HuH-7.5 (cell line): ENCODE measurements around the gene RASA4B.

ENCODE experiments used
- DNase-seq: peaks from one replicate; pipeline ENCODE4 v3.0.0; 2011; ENCODE audit warnings: low spot score

Gene RASA4B

DNA sequence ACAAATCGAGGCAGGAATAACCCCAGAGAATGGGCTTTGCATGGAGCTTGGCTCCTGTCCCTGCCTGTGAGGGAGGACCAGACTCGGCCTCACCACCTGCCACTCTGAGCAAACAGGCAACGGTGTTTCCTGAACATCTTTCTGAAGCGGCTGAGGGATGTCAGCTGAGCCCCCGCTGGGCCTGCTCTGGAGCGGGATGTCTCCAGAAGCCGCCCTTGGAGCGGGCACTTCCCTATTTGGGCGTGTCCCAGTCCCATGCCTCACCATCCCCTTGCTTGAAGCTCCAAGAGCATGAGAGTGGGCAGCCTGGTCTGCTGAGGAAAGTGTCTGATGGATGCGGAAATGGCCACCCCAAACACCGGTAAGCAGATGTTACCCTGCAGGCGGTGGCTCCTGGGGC is 63.1 kb downstream of the RASA4B start:
- DNase-seq: no peak

DNA sequence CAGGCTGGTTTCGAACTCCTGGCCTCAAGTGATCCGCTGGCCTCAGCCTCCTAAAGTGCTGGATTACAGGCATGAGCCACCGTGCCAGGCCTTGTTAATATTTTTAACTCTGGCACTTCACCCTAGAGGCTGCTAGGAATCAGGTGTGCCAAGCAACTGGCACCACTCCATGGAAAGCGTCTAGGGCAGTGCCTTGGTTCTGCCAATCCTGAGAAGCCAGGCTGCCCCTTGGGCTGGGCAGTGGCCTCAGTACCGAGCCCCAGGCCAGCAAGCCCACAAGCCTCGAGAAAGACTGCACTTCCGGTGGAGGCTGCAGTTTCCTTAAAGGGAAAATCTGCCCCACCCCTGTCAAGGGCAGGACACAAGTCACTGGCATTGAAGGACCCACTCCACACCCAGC is 64.3 kb downstream of the RASA4B start:
- DNase-seq: no peak

DNA sequence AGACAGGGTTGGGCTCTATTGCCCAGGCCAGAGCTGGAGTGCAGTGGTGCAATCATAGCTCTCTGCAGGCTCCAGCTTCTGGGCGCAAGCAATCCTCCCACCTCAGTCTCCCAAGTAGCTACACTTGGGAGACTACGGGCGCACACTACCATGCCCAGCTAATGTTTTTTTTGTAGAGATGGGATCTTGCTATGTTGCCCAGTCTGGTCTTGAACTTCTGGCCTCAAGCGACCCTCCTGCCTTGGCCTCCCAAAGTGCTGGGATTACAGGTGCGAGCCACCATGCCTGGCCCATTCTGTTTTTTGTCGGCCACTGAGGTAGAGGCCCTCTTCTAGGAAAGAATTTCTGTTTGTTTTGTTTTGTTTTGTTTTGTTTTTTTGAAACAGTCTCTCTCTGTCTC is 65.1 kb downstream of the RASA4B start:
- DNase-seq: no peak

DNA sequence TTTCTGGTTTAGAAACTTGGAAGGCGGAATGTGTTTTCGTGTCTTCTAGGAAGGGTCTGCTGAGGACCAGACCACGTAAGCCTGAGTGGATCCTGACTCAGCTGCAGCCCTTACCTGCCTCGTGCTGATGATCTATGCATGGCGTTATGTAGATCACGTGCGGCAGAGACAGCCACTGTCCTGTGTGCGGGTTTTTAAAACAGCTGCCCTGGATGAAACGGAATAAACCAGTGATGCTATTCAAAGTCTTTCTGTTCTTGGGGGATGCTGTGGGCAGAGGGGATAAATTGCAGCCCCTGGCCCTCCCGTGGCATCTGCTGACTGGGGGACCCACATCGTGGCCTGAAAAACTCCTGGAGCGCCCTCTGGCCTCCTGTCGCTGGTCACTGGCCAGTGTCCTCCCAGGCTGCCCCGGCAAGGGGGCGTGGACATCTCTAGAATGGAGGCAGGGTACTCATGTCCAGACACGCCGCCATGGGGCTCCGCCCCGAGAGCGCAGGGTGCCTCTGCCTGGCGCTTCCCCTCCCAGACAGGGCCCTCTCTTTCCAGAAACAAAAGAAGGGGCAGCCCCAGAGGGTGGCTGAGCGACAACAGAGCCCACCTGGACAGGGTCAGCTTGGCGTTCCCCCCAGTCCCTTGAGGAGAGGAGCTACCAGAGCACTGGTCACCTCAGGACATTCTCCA is 66.1 kb downstream of the RASA4B start:
- DNase-seq: no peak

DNA sequence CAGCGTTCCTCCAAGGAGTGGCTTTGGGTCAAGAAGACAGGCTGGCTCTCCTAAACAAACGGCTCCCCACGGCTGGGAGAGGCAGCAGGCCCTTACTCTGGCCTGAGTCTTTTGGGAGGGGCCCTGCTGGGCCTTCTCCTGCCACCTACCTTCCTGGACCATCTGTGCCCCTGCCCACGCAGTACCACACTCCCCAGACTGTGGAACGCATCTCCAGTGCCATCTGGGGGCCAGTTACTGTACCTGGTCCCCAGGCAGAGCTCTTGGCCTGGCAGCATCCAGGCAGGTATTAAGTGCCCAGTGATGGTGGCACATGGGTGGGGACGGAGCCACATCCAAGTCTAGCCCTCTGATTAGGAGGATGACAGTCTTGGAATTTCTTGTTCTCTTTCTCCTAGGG is 67.3 kb downstream of the RASA4B start:
- DNase-seq: no peak

DNA sequence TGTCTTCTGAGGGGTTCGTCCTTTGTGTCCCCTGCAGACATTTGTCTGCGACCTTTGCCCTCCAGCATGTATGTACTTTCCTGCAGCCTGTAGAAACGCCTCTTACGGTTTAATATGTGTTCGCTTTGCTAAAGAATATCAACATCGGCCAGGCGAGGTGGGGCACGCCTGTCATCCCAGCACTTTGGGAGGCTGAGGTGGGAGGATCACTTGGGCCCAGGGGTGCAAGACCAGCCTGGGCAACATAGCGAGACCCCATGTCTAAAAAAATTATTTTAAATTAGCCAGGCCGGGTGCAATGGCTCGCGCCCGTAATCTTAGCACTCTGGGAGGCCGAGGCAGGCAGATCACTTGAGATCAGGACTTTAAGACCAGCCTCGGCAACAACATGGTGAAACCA is 68.4 kb downstream of the RASA4B start:
- DNase-seq: no peak

DNA sequence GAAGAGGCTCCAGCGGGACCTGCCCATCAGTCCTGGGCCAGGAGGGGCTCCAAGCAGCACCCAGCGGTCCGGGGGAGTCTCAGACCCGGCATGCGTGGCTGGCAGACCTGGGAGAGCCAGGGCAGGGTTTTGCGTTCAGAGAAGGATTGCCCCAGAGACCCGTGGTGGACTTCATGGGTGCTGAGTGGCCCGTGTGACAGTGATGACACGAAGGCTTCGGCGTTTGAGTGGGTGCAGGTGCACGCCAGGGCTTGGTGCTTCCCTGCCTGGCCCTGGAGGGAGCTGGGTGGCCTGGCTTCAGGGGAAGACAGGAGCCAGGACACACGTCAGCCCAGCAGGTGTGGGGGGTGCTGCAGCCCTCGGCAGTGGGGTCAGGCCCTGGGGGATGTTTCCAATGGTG is 70.3 kb downstream of the RASA4B start:
- DNase-seq: no peak

DNA sequence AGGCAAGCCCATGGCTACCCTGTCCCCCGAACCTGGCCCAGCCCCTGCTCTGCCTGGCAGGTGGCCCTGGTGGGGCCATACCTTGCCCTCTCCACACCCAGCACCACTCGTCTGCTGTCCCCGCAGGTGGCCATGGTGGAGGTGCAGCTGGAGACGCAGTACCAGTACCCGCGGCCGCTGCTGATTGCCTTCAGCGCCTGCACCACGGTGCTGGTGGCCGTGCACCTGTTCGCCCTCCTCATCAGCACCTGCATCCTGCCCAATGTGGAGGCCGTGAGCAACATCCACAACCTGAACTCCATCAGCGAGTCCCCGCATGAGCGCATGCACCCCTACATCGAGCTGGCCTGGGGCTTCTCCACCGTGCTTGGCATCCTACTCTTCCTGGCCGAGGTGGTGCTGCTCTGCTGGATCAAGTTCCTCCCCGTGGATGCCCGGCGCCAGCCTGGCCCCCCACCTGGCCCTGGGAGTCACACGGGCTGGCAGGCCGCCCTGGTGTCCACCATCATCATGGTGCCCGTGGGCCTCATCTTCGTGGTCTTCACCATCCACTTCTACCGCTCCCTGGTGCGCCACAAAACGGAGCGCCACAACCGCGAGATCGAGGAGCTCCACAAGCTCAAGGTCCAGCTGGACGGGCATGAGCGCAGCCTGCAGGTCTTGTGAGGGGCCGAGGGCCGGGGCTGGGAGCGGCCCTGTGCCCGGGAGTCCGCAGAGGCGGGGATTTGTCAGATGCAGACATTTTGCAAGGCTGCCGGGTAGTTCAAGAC is 71.0 kb downstream of the RASA4B start:
- DNase-seq: no peak

DNA sequence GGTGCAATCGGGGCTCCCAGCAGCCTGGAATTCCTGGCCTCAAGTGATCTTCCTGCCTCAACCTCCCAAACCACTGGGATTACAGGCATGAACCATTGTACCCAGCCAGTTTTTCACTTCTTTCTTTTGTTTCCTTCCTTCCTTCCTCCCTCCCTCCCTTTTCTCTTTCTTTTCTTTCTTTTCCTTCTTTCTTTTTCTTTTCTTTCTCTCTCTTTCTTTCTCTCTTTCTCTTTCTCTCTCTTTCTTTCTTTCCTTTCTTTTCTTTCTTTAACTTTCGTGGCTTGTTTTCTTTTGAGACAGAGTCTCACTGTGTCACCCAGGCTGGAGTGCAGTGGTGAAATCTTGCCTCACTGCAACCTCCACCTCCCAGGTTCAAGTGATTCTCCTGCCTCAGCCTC is 71.9 kb downstream of the RASA4B start:
- DNase-seq: no peak

DNA sequence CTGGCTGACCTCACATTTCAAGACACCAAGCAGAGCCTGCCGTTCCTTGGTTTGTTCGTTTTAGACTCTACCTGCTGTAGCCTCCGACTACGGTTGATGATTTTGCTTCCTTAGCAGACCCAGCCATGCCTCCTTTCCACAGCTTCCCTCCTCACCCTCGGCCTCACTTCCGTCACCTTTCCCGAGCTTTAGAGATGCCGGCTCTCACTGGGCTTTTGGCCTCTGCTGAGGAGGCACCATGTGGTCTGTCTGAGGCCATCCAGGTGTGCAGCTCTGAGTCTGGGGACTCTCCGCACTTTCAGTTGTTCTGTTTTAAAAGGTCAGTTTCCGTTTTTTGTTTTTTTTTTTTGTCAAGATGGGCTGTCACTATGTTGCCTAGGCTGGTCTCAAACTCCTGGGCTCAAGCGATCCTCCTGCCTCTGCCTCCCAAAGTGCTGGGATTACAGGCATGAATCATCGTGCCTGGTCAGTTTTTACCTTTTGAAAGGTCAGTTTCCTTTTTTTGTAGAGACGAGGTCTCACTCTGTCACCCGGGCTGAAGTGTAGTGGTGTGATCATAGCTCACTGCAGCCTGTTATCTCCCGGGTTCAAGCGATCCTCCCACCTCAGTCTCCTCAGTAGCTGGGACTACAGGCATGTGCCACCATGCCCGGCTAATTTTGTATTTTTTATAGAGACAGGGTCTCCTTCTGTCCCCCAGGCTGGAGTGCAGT is 72.5 kb downstream of the RASA4B start:
- no peak for DNase-seq

DNA sequence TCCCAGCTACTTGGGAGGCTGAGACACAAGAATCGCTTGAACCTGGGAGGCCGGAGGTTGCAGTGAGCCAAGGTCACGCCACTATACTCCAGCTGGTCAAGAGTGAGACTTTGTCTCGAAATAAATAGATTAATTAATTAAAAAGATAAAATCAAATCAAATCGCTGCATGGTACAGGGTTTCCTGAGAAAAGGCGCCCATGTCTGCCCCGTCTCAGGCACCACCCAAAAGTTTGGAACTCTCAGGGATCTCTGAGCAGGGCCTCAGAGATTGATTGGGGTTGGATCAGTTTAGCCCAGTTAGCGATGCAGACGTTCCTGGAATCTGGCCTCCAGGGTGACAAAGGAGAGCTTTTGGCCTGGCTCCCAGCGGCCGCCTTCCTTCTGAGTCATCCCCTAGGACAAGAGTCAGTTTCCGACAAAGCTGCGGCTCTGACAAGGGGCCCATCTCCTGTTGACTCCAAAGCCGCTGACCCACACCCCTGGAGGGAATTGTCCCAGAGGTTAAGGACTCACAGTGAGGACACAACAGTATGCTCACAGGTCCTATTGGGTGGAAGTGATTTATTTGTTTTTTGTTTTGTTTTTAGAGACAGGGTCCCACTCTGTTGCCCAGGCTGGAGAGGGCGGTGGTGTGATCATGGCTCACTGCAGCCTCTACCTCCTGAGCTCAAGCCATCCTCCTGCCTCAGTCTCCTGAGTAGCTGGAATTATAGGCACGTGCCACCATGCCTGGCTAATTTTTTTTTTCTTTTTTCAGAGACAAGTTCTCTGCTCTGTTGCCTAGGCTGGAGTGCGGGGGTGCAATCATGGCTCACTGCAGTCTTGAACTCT is 77.4 kb downstream of the RASA4B start:
- DNase-seq: peak; percentile 53

DNA sequence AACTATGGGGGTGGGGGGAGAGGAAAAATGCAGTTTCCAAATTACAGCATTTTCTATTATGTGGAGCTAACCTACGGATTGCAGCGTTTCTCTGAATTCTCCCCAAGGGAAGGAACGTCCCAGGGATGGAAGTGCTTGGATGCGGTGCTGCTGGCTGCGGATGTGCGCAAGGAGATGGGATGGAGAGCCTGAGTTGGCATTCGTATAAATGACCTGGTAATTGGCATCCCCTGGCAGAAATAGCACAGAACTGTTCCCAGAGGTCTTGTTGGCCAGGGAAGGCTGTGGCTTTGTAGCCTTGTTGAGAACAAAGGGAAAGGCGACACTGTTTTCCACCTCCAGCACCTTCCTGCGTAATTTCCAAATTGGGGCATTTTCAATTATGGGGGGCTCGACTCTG is 81.5 kb downstream of the RASA4B start:
- DNase-seq: no peak

DNA sequence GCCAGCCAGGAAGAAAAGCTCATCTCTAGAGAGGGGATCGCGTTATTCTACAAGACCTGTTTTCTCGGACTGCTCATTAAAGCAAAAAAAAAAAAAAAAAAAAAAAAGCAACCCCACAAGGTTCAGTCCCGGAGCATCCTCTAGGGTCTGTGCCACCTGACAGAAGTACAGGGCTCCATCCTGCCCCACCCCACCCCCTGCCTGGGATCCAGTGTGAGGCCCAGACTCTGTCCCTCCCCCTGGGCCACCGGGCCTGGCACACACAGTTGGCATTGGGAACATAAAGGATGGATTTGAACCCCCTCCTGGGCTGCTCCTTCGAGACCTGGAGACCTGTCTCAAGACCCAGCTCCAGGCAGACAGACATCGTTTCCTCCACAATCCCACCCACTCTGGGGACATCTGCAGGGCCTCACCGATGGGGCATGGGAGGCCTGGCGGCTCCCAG is 83.5 kb downstream of the RASA4B start:
- no peak for DNase-seq

DNA sequence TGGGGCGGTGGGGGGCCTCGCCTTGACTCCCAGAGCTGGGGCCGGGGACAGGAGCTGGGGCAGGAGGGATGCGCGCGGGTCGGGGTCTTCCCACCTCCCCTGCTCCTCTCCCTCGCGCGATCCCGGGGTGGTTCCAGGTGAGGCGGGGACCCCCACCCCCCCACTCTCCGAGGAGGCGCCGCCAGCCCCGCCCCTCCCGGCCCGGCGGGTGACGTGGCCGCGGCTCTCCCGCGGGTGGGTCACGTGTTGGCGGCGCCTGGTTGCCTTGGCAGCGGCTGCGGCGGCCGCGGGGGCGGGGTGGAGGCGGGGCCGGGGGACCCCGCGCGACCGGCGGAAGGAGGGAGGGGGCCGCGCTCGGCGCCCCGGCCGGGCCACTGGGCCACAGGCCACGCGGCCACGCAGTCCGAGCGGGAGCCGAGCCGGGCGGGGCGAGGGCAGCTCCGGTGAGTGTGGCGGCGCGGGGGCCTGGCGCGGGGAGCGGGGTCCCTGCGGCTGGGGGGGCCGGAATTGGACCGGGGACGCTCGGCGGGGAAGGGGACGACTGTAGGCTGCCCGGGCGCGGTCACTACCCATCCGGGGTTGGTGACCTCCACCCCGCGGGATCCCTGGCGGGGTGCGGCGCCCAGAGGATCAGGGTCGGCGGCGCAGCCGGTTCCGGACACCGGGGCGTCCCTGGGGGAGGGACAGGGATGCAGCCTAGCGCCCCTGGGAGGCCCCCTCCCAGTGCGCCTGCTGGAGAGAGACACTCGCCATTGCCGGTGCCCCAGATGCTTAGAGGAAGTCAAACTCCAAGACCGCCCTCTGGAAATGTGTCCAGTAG is 84.1 kb downstream of the RASA4B start, which contains the start of gene ORAI2:
Gene ORAI2 (plus strand): TSS at position 357 of the 820 bp plus-strand sequence. CDS start 5,382 bp downstream, outside the sequence.
- DNase-seq: peak; percentile 91
